ENCODE measurements around the gene TFG. TPM values are rescaled to one million over a fixed set of nuclear protein-coding genes. Genes with fewer than 3 reads are reported as not detected.
A peak's percentile ranks its signal among the peaks of the same experiment; 100 is the strongest.

TFG gene
- total and polyA plus RNA-seq, 9 of the 15 experiments (the other 6 are each of a cell fraction or from before 2014, with no cell fraction given), result 31.8 to 143 (median 57.8) TPM

DNA sequence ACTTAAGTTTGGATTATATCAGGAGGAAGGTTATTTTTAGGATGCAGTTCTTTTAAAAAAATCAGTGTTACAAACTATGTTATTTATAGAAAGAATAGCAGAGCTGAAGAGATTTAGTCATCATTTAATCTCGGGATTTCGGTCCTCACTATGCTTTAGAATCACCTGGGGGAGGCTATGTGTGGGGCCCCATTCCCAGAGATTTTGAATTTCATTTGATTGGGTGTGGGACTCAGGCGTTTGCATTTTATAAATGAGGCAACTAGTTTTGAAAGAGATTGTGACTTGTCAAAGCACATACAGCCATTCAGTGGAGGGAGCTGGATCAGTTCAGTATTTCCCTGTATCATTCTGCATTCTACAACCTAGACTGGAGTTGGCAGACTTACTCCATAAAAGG lies 36.8 kb downstream of the TFG start:
- DNase-seq (ENCODE audit: extremely low read depth in 1 of 4, low spot score in 3 of 4), result no peak
- no peaks in the 10 kb centered on the region for H3K27me3 ChIP-seq (ENCODE audit: control insufficient read depth in 2 of 2, insufficient read depth in 2 of 2, low read length in 2 of 2)
- peaks cover 91% of the 10 kb centered on the region for H3K36me3 ChIP-seq (ENCODE audit: control insufficient read depth, insufficient read depth, low read length)
- ChIA-PET CTCF (ENCODE audit: low intra/inter-chr PET ratio) (no interaction called here), POLR2A (no interaction called here)
- peaks cover 0 to 5% of the 10 kb centered on the region in 2 experiments; a peak in 2 of 5 replicates for H3K4me1 ChIP-seq (replicated peaks in 1 of 2; ENCODE audit: control insufficient read depth in 2 of 2, insufficient read depth in 2 of 2, low read length in 2 of 2)
- peak overlapping the region; percentile 11; the same call in 1 of the 3 replicates for H3K27ac ChIP-seq (ENCODE audit: extremely low read depth, low read depth, low read length)
- ATAC-seq, result no peak
- TF ChIP-seq, protein P1, sequence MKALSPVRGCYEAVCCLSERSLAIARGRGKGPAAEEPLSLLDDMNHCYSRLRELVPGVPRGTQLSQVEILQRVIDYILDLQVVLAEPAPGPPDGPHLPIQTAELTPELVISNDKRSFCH (CRISPR knock-in tag; IDR thresholded peaks at IDR 0.05), result no peak
- TF ChIP-seq, protein P1 (tag; IDR thresholded peaks at IDR 0.05), result no peak
- TF ChIP-seq ZEB2 (IDR thresholded peaks at IDR 0.05) (no peak), ATF1 (CRISPR knock-in tag; IDR thresholded peaks at IDR 0.05) (no peak), ATF1 (tag; IDR thresholded peaks at IDR 0.05) (no peak), RBM25 (IDR thresholded peaks at IDR 0.05; ENCODE audit: low read depth, low read length, severe bottlenecking) (no peak), SMARCA5 (IDR thresholded peaks at IDR 0.05) (no peak), ZKSCAN8 (CRISPR knock-in tag; IDR thresholded peaks at IDR 0.05) (no peak), TBP (optimal IDR thresholded peaks at IDR 0.05; ENCODE audit: low read depth, low read length) (no peak), ERF (CRISPR knock-in tag; IDR thresholded peaks at IDR 0.05) (no peak), RBM14 (IDR thresholded peaks at IDR 0.05; ENCODE audit: borderline replicate concordance, insufficient read depth, low read depth, low read length) (no peak), KAT7 (CRISPR knock-in tag; IDR thresholded peaks at IDR 0.05; ENCODE audit: borderline replicate concordance) (no peak), ZNF253 (CRISPR knock-in tag; conservative IDR thresholded peaks at IDR 0.05) (no peak), MAFG (tag; conservative IDR thresholded peaks at IDR 0.05) (no peak), SP2 (IDR thresholded peaks at IDR 0.05; ENCODE audit: extremely low read depth, low read depth, low read length, poor library complexity, severe bottlenecking) (no peak), ZNF165 (CRISPR knock-in tag; IDR thresholded peaks at IDR 0.05; ENCODE audit: borderline replicate concordance) (no peak)
- TF ChIP-seq, protein P2, sequence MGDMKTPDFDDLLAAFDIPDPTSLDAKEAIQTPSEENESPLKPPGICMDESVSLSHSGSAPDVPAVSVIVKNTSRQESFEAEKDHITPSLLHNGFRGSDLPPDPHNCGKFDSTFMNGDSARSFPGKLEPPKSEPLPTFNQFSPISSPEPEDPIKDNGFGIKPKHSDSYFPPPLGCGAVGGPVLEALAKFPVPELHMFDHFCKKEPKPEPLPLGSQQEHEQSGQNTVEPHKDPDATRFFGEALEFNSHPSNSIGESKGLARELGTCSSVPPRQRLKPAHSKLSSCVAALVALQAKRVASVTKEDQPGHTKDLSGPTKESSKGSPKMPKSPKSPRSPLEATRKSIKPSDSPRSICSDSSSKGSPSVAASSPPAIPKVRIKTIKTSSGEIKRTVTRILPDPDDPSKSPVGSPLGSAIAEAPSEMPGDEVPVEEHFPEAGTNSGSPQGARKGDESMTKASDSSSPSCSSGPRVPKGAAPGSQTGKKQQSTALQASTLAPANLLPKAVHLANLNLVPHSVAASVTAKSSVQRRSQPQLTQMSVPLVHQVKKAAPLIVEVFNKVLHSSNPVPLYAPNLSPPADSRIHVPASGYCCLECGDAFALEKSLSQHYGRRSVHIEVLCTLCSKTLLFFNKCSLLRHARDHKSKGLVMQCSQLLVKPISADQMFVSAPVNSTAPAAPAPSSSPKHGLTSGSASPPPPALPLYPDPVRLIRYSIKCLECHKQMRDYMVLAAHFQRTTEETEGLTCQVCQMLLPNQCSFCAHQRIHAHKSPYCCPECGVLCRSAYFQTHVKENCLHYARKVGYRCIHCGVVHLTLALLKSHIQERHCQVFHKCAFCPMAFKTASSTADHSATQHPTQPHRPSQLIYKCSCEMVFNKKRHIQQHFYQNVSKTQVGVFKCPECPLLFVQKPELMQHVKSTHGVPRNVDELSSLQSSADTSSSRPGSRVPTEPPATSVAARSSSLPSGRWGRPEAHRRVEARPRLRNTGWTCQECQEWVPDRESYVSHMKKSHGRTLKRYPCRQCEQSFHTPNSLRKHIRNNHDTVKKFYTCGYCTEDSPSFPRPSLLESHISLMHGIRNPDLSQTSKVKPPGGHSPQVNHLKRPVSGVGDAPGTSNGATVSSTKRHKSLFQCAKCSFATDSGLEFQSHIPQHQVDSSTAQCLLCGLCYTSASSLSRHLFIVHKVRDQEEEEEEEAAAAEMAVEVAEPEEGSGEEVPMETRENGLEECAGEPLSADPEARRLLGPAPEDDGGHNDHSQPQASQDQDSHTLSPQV (IDR thresholded peaks at IDR 0.05), result no peak
- TF ChIP-seq, protein P3, sequence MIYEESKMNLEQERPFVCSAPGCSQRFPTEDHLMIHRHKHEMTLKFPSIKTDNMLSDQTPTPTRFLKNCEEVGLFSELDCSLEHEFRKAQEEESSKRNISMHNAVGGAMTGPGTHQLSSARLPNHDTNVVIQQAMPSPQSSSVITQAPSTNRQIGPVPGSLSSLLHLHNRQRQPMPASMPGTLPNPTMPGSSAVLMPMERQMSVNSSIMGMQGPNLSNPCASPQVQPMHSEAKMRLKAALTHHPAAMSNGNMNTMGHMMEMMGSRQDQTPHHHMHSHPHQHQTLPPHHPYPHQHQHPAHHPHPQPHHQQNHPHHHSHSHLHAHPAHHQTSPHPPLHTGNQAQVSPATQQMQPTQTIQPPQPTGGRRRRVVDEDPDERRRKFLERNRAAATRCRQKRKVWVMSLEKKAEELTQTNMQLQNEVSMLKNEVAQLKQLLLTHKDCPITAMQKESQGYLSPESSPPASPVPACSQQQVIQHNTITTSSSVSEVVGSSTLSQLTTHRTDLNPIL (CRISPR knock-in tag; IDR thresholded peaks at IDR 0.05), result no peak
- FAIRE-seq, result no peak
- no peak overlapping the region for H2AFZ ChIP-seq (ENCODE audit: low read depth, low read length)
- H3K79me2 ChIP-seq (ENCODE audit: control insufficient read depth, insufficient read depth, low read length), result no peaks in the 10 kb centered on the region; the same call in 2 of the 3 replicates
- H3K4me3 ChIP-seq, result no peak overlapping the region
- 91% methylated on average over 3 of the region's 3 CpGs for WGBS (ENCODE audit: insufficient coverage, low coverage, missing lambda C conversion rate)
- no peaks in the 10 kb centered on the region for H4K20me1 ChIP-seq (replicated peaks; ENCODE audit: control insufficient read depth, insufficient read depth, low read length)
- BruUV-seq (replicated peaks), result no TSS peak
- in situ Hi-C loops (cut with MboI) (no loop called here), intact Hi-C loops (cut with micrococcal nuclease) (no loop called here)
- no peak overlapping the region for H3K9ac ChIP-seq (ENCODE audit: insufficient read depth in 1 of 2, low read depth in 2 of 2, low read length in 2 of 2)
- H3K9me3 ChIP-seq (replicated peaks; ENCODE audit: control insufficient read depth, insufficient read depth, low read depth, low read length), result no peaks in the 10 kb centered on the region
- no peaks in the 10 kb centered on the region for H3K9me1 ChIP-seq (ENCODE audit: control insufficient read depth, insufficient read depth, low read length)
- no peak overlapping the region for H3K4me2 ChIP-seq (ENCODE audit: insufficient read depth, low read length)
